OCI-LY1 (cell line): ENCODE measurements around the gene ARID3C.

Experiments used
- H2AFZ ChIP-seq: fragments of 200-600 bp; sonication (generic), shearing (Covaris generic); 2 replicates; pipeline ENCODE4 v1.6.0; 2014; ENCODE audit warnings: antibody characterized with exemption, mild to moderate bottlenecking, low read length
- H3F3A ChIP-seq: fragments of 200-600 bp; sonication (generic), shearing (Covaris generic); 2 replicates; pipeline ENCODE4 v1.6.0; 2014; ENCODE audit warnings: mild to moderate bottlenecking, antibody characterized with exemption, low read length, moderate library complexity; ENCODE audit not compliant: insufficient read depth
- H3K27ac ChIP-seq: fragments of 200-600 bp; sonication (generic); 2 replicates; pipeline ENCODE4 v1.5.1; 2014; ENCODE audit warnings: low read length, mixed run types, mild to moderate bottlenecking, low read depth; ENCODE audit not compliant: poor library complexity, severe bottlenecking
- H3K27me3 ChIP-seq: fragments of 200-600 bp; sonication (generic); 2 replicates; pipeline ENCODE4 v1.6.0; 2014; ENCODE audit warnings: antibody characterized with exemption, mild to moderate bottlenecking, low read length, moderate library complexity; ENCODE audit not compliant: insufficient read depth
- H3K36me3 ChIP-seq: fragments of 200-600 bp; sonication (generic); 2 replicates; pipeline ENCODE4 v1.6.1; 2014; ENCODE audit warnings: mild to moderate bottlenecking, antibody characterized with exemption, low read length, moderate library complexity, mixed read lengths; ENCODE audit not compliant: insufficient read depth
- H3K4me1 ChIP-seq: fragments of 200-600 bp; sonication (generic); 2 replicates; pipeline ENCODE4 v1.5.1; 2014; ENCODE audit warnings: mild to moderate bottlenecking, low read length, moderate library complexity; ENCODE audit not compliant: insufficient read depth, severe bottlenecking
- H3K4me2 ChIP-seq: fragments of 200-600 bp; sonication (generic), shearing (Covaris generic); 2 replicates; pipeline ENCODE4 v1.6.1; 2014; ENCODE audit warnings: low read length
- H3K4me3 ChIP-seq: fragments of 200-600 bp; sonication (generic); 2 replicates; pipeline ENCODE4 v1.5.1; 2014; ENCODE audit warnings: low read length, low read depth, mild to moderate bottlenecking, mixed read lengths; ENCODE audit not compliant: poor library complexity, severe bottlenecking
- H3K79me2 ChIP-seq: fragments of 200-600 bp; shearing (Covaris generic); 2 replicates; pipeline ENCODE4 v1.6.1; 2016; ENCODE audit warnings: mixed run types, low read length, mixed read lengths; ENCODE audit not compliant: insufficient read depth
- H3K9ac ChIP-seq: fragments of 200-600 bp; sonication (generic), shearing (Covaris generic); 2 replicates; pipeline ENCODE4 v1.6.1; 2014; ENCODE audit warnings: mild to moderate bottlenecking, low read length, mixed read lengths
- H3K9me2 ChIP-seq: fragments of 200-600 bp; sonication (generic), shearing (Covaris generic); 2 replicates; pipeline ENCODE4 v1.6.1; 2014; ENCODE audit warnings: low read depth, mild to moderate bottlenecking, low read length, mixed read lengths
- H3K9me3 ChIP-seq: fragments of 200-600 bp; shearing (Covaris generic); 2 replicates; pipeline ENCODE4 v1.6.1; 2014; ENCODE audit warnings: low read length, mixed read lengths
- H4K20me1 ChIP-seq: fragments of 200-600 bp; sonication (generic), shearing (Covaris generic); 2 replicates; pipeline ENCODE4 v1.6.0; 2016; ENCODE audit warnings: mild to moderate bottlenecking, low read length; ENCODE audit not compliant: insufficient read depth
- EZH2 ChIP-seq: fragments of 200-600 bp; sonication (generic), shearing (Covaris generic); IDR thresholded peaks from 2 replicates; pipeline ENCODE4 v1.8.0; 2017; ENCODE audit warnings: borderline replicate concordance, mixed run types, mild to moderate bottlenecking, antibody characterized with exemption, low read length, moderate library complexity, mixed read lengths
- TF ChIP-seq, protein P1 (sequence below): fragments of 200-600 bp; sonication (generic), shearing (Covaris generic); IDR thresholded peaks from 2 replicates; pipeline ENCODE4 v1.5.1; 2017; ENCODE audit warnings: mild to moderate bottlenecking, antibody characterized with exemption, low read length, moderate library complexity, mixed read lengths

ARID3C gene

GRCh38 chr9:34572628-34573027 lies 56.2 kb downstream of the ARID3C start:
- Histone ChIP-seq H3K4me2 (no peak overlapping the region), H3K27ac (no peak overlapping the region), H4K20me1 (no peaks in the 10 kb centered on the region), H3K4me3 (no peak overlapping the region), H3K36me3 (no peaks in the 10 kb centered on the region), H2AFZ (no peak overlapping the region), H3K27me3 (peaks cover 16% of the 10 kb centered on the region), H3K79me2 (no peaks in the 10 kb centered on the region), H3K9me3 (no peaks in the 10 kb centered on the region), H3K9me2 (no peaks in the 10 kb centered on the region), H3F3A (no peaks in the 10 kb centered on the region), H3K4me1 (no peaks in the 10 kb centered on the region), H3K9ac (no peak overlapping the region)
- TF ChIP-seq, protein P1, sequence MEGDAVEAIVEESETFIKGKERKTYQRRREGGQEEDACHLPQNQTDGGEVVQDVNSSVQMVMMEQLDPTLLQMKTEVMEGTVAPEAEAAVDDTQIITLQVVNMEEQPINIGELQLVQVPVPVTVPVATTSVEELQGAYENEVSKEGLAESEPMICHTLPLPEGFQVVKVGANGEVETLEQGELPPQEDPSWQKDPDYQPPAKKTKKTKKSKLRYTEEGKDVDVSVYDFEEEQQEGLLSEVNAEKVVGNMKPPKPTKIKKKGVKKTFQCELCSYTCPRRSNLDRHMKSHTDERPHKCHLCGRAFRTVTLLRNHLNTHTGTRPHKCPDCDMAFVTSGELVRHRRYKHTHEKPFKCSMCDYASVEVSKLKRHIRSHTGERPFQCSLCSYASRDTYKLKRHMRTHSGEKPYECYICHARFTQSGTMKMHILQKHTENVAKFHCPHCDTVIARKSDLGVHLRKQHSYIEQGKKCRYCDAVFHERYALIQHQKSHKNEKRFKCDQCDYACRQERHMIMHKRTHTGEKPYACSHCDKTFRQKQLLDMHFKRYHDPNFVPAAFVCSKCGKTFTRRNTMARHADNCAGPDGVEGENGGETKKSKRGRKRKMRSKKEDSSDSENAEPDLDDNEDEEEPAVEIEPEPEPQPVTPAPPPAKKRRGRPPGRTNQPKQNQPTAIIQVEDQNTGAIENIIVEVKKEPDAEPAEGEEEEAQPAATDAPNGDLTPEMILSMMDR = no peak
- TF ChIP-seq EZH2 = no peak

DNA sequence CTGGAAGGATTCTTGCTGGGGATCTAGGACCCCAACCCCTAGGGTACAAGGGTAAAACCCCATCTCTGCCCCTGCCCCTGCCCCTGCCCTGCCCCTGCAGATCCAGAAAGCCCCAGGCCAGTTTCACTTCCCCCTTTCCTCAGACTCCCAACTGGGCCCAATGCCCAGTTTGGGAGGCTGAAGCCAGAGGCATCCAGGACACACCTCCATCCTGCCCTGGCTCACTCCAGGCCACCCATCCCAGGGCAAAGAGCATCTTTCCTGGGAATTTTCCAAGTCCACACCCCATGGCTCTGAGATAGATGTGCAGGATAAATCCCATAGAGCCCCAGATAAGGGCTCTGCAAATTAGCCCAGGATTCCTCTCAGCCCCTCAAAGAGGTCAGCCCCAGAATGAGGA lies 56.8 kb downstream of the ARID3C start:
- Histone ChIP-seq H2AFZ (no peak overlapping the region), H3K4me1 (no peaks in the 10 kb centered on the region), H3K9me2 (no peaks in the 10 kb centered on the region), H3K4me3 (no peak overlapping the region), H4K20me1 (no peaks in the 10 kb centered on the region), H3K9ac (no peak overlapping the region), H3K9me3 (no peaks in the 10 kb centered on the region), H3K27ac (no peak overlapping the region), H3K27me3 (peaks cover 16% of the 10 kb centered on the region), H3K79me2 (no peaks in the 10 kb centered on the region), H3K36me3 (no peaks in the 10 kb centered on the region), H3F3A (no peaks in the 10 kb centered on the region), H3K4me2 (no peak overlapping the region)
- TF ChIP-seq EZH2 = no peak
- TF ChIP-seq, protein P1 = no peak

DNA sequence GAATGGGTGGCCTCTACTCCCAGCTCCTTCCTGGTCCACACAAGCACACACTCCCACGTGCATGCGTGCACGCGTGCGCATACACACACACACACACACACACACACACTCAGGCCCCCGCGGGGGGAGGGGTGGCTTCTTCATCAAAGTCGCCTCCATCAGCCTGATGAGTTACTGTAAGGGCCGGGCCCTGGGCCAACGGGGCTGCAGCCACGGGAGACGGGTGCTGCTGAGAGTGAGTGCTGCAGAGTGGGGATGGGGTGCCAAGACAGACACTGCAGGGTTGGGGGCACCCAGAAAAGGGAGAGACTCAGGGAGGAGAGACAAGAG lies 57.4 kb downstream of the ARID3C start:
- no peaks in the 10 kb centered on the region for H3K9me2 ChIP-seq
- H3K4me2 ChIP-seq = no peak overlapping the region
- H2AFZ ChIP-seq = no peak overlapping the region
- no peak overlapping the region for H3K9ac ChIP-seq
- H3K4me3 ChIP-seq = no peak overlapping the region
- no peaks in the 10 kb centered on the region for H3K9me3 ChIP-seq
- no peaks in the 10 kb centered on the region for H4K20me1 ChIP-seq
- no peaks in the 10 kb centered on the region for H3F3A ChIP-seq
- H3K36me3 ChIP-seq = no peaks in the 10 kb centered on the region
- TF ChIP-seq EZH2 = no peak
- TF ChIP-seq, protein P1 = no peak
- no peaks in the 10 kb centered on the region for H3K4me1 ChIP-seq
- no peaks in the 10 kb centered on the region for H3K79me2 ChIP-seq
- H3K27ac ChIP-seq = no peak overlapping the region
- H3K27me3 ChIP-seq = peaks cover 16% of the 10 kb centered on the region
